Astrocyte of the spinal cord (primary cell): ENCODE measurements around the gene S100A2.

Experiments
- DNase-seq: peaks from one replicate; pipeline ENCODE4 v3.0.0; 2011; ENCODE audit warnings: low read depth, low spot score
- H3K4me3 ChIP-seq: 2 replicates; pipeline ENCODE4 v1.5.1; 2011; ENCODE audit warnings: low read depth, mild to moderate bottlenecking, low read length, moderate library complexity
- in situ Hi-C: cut with HindIII; loops from 2 replicates; pipeline ENCODE4 v1.10.0; 2017; ENCODE audit warnings: low sequenced_read_pairs
- TF ChIP-seq, protein P1 (sequence below): IDR thresholded peaks from 2 replicates; pipeline ENCODE4 v1.5.1; 2012; ENCODE audit warnings: low read depth, mild to moderate bottlenecking, low read length, inconsistent platforms

Gene S100A2

DNA sequence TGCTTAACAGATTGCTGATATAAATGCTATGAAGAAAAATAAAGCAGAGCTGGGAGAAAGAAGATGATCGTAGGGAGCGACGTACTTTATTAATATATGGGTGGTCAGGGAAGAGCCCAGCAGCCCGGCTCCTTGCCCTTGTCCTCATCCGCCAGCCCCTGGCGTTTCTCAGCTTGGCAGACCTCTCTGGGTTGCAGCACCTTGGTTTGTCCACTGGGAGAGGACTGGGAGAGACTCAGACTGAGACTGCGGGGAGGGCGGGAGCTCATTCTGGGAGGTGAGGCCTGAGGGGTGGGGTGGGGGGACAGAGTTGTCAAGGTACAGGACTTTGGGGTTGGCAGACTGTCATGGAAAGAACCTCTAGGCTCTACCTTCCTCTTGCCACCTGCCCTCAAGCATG, 13.3 kb downstream of the S100A2 start:
- no peak overlapping the region for H3K4me3 ChIP-seq
- no peak for DNase-seq
- TF ChIP-seq, protein P1, sequence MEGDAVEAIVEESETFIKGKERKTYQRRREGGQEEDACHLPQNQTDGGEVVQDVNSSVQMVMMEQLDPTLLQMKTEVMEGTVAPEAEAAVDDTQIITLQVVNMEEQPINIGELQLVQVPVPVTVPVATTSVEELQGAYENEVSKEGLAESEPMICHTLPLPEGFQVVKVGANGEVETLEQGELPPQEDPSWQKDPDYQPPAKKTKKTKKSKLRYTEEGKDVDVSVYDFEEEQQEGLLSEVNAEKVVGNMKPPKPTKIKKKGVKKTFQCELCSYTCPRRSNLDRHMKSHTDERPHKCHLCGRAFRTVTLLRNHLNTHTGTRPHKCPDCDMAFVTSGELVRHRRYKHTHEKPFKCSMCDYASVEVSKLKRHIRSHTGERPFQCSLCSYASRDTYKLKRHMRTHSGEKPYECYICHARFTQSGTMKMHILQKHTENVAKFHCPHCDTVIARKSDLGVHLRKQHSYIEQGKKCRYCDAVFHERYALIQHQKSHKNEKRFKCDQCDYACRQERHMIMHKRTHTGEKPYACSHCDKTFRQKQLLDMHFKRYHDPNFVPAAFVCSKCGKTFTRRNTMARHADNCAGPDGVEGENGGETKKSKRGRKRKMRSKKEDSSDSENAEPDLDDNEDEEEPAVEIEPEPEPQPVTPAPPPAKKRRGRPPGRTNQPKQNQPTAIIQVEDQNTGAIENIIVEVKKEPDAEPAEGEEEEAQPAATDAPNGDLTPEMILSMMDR, result no peak
- in situ Hi-C loops, result no loop called here

DNA sequence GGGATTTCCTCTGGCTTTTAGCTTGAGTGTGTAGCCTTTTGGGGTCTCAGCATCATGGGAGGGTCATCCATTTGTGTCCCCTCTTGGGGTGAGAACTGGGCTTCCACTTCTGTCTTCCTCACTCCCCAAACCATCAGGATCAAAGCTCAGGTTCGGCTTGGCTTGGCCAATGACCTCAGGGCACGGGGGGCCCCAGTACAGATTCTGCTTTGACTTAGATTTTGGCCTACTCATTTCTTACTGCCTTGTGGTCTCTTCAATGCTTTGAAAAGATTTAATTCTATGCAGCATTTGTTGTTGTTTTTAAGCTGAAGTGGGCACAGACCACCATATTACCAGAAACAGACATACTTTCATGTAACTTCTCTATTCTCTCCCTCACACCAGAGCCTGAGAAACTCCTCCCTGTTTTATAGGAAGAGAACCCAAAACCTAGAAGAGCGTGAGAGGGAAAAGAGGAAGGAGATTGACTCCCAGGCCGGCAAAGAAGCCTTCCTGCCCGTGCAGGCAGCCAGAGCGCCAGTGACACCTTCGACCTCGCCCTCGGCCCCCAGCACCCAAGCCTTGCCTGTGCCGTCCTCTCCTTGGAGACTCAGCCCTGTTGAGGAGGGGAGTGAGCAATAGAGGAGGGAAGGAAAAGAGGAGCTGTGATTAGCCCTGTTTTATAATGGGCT, 14.7 kb downstream of the S100A2 start:
- no peak overlapping the region for H3K4me3 ChIP-seq
- no peak for DNase-seq
- in situ Hi-C loops, result no loop called here
- TF ChIP-seq, protein P1, result no peak

DNA sequence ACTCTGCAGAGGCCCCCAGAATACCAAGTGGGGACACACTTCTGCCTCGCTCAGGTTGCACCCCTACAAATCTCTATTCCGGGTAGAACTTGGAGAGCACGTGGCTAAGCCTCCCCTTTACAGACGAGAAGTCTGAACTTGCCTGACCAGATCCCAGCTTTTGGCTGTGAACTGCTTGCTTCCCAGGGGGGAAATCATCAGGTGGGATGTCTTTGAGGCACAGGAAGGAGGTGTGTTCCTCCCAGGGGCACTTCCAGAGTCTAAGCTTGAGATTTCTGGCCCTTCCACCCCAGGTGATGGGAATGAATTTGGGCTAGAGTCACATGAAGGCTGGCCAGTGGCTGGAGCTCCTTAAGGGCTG, 15.3 kb downstream of the S100A2 start:
- in situ Hi-C loops, result no loop called here
- TF ChIP-seq, protein P1, result no peak
- no peak overlapping the region for H3K4me3 ChIP-seq
- no peak for DNase-seq

DNA sequence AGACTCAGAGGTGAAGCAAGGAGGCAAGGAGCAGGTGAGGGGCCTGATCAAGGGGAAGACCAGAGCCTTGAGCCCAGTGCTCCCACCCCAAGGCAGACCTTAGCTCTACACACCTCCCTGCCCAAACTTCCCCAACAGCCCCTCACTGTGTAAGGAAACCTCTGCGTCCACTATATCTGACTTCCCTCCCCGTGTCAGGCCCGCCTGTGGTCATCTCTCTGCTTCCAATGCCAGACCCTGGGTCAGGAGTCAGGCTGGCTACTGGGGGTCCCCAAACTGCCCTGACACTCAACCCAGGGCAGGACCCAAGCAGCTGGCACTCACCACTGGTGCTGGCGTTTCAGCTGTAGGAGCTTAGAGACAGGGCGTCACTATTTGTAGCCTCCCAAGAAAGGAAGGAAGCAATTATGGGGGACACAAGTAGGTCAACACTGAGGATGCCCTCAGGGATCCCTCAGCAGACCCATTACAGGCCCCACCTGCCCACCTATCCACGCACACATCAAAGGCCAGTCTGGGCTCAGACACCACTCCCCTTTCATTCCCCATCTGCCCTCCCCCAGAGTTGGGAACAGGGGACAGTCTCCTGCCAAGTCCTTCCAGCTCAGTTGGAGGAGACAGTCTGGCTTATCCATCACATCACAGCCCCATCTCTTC, 15.8 kb downstream of the S100A2 start:
- TF ChIP-seq, protein P1, result no peak
- DNase-seq, result no peak
- in situ Hi-C loops, result no loop called here
- no peak overlapping the region for H3K4me3 ChIP-seq

DNA sequence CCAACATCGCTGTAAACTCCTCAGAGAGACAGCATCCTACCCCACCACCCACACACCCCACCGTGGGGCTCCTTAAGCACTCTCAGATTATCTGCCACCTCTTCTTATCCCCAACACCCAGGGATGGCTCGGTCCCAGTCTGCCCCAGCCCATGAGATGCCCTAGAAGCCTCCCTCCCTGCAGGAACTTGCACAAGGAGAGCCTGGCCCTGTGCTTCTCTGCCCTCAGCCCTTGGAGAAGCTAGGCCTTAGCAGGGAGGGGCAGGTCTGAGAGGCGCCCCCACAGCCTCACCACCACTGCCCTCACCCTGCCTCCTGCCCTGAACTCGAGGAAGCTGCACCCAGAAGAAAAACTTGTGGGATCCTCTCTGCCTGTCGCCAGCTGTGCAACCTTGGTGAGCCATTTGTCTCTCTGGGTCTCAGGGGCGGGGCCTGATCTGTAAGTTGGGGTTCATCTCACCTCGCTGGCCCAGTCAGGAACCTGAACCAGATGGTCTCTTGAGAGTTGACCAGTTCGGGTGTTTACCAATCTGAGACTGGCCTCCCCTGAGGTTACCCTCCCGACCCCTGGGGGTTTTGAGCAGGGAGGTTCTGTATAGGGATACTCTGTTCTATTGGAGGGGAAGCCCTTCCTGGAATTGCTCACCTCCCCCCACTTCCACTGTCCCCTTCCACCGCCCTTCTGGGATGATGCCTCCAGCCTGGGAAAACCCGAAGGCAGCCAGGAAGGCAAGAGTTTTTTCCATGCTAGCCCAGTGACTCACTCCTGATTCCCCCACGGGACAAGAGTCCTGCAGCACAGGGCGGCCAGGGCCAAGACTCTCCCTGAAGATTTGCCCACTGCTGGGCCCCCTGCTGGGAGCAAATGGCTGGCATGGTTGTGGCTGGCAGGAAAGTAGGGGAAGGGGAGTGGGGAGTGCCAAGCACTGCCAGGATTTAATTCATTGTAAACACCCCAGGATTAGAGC, 16.6 kb downstream of the S100A2 start, which contains the start of gene S100A3:
TSS of gene S100A3 (minus strand) at position 537 of the 967 bp plus-strand sequence. CDS start 773 bp downstream, outside the sequence.
- in situ Hi-C loops, result no loop called here
- TF ChIP-seq, protein P1, result no peak
- peak; percentile 77 for DNase-seq
- H3K4me3 ChIP-seq, result no peak within 1 kb of the TSS
